Measurements from ENCODE around the gene EBP.

DNA sequence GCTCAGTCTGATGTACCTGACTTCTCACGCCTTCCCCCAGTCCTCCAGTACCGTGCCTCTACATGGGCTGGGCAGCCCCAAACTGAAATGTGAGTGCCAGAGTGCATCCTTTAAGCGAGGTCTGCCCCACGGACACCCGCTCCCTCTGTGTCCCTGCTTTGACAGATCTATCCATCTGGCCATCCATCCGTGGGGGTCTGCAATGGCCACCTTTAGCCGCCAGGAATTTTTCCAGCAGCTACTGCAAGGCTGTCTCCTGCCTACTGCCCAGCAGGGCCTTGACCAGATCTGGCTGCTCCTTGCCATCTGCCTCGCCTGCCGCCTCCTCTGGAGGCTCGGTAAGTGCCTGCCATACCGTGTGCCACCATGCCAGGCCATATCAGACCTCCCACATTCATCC, 12.0 kb upstream of the EBP start:
- TF ChIP-seq, protein P1, sequence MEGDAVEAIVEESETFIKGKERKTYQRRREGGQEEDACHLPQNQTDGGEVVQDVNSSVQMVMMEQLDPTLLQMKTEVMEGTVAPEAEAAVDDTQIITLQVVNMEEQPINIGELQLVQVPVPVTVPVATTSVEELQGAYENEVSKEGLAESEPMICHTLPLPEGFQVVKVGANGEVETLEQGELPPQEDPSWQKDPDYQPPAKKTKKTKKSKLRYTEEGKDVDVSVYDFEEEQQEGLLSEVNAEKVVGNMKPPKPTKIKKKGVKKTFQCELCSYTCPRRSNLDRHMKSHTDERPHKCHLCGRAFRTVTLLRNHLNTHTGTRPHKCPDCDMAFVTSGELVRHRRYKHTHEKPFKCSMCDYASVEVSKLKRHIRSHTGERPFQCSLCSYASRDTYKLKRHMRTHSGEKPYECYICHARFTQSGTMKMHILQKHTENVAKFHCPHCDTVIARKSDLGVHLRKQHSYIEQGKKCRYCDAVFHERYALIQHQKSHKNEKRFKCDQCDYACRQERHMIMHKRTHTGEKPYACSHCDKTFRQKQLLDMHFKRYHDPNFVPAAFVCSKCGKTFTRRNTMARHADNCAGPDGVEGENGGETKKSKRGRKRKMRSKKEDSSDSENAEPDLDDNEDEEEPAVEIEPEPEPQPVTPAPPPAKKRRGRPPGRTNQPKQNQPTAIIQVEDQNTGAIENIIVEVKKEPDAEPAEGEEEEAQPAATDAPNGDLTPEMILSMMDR (optimal IDR thresholded peaks at IDR 0.05 in 1 of 3, IDR thresholded peaks at IDR 0.05 in 1 of 3, conservative IDR thresholded peaks at IDR 0.05 in 1 of 3; ENCODE audit: extremely low read depth in 1 of 3, insufficient read depth in 2 of 3, low read length in 3 of 3), result no peak
- TF ChIP-seq EZH2 (IDR thresholded peaks at IDR 0.05; ENCODE audit: low read length), result no peak
